Suprapubic skin (tissue), 4 donors: ENCODE results near the gene LZTFL1. TPM values are rescaled to one million over a fixed set of nuclear protein-coding genes. Genes with fewer than 3 reads are reported as not detected.

Source experiments
- DNase-seq, 2 donors: peaks; one replicate each; pipeline ENCODE4 v3.0.0-alpha.2; 2019; ENCODE audit warnings: low spot score in 2 of 2
- H3K27ac ChIP-seq: fragments of 200-600 bp; sonication (generic); one replicate; pipeline ENCODE4 v1.5.1; 2019
- H3K27me3 ChIP-seq: fragments of 200-600 bp; sonication (generic); one replicate; pipeline ENCODE4 v1.5.1; 2019
- H3K36me3 ChIP-seq: fragments of 200-600 bp; sonication (generic); one replicate; pipeline ENCODE4 v1.5.1; 2019
- H3K4me1 ChIP-seq: fragments of 200-600 bp; sonication (generic); one replicate; pipeline ENCODE4 v1.5.1; 2019
- H3K4me3 ChIP-seq: fragments of 200-600 bp; sonication (generic); one replicate; pipeline ENCODE4 v1.5.1; 2019; ENCODE audit warnings: mild to moderate bottlenecking
- H3K9me3 ChIP-seq: fragments of 200-600 bp; sonication (generic); one replicate; pipeline ENCODE4 v1.5.1; 2019
- CTCF ChIP-seq, 2 donors: fragments of 200-600 bp in 1 of 2; fragments of 450-650 bp in 1 of 2; sonication (generic) in 1 of 2; IDR thresholded peaks; one replicate each; pipeline ENCODE4 v1.5.1; 2016 to 2019; ENCODE audit warnings: antibody characterized with exemption in 2 of 2, mild to moderate bottlenecking in 1 of 2, moderate library complexity in 1 of 2
- EP300 ChIP-seq: sonication (generic); formaldehyde crosslinking; IDR thresholded peaks from one replicate; pipeline ENCODE4 v1.6.1; 2017; ENCODE audit warnings: antibody characterized with exemption
- POLR2A ChIP-seq, 2 donors: fragments of 450-650 bp; IDR thresholded peaks; one replicate each; pipeline ENCODE4 v1.6.1; 2017; ENCODE audit warnings: antibody characterized with exemption in 2 of 2, mild to moderate bottlenecking in 2 of 2, moderate library complexity in 2 of 2
- POLR2AphosphoS5 ChIP-seq, 3 donors: sonication (generic); formaldehyde crosslinking; IDR thresholded peaks; one replicate each; pipeline ENCODE4 v1.6.1; 2017; ENCODE audit warnings: antibody characterized with exemption in 3 of 3
- WGBS: methylation state at CpG from one replicate; pipeline ENCODE4 v1.1.5; 2018; 5-methylcytosine and 5-hydroxymethylcytosine counted together
- total RNA-seq, 4 donors: library from RNA; depleted of rRNA; stranded (reverse); fragments of >200 nt; gene quantifications; one replicate each; pipeline ENCODE4 v1.1.0, GENCODE V29; 2016

The LZTFL1 gene
- total RNA-seq, 4 donors from 2014 or later: 17.0 to 24.6 (median 20.1) TPM

- Histone ChIP-seq H3K27ac (no peak overlapping the region), H3K9me3 (no peaks in the 10 kb centered on the region), H3K4me3 (no peak overlapping the region), H3K27me3 (no peaks in the 10 kb centered on the region), H3K36me3 (no peaks in the 10 kb centered on the region), H3K4me1 (no peaks in the 10 kb centered on the region)
- no peak for DNase-seq
- 80% methylated on average over 5 of the region's 5 CpGs for WGBS
- no peak for TF ChIP-seq EP300
- no peak for TF ChIP-seq POLR2A (IDR thresholded peaks at IDR 0.05)
- TF ChIP-seq POLR2AphosphoS5 (IDR thresholded peaks at IDR 0.05): no peak
- no peak for TF ChIP-seq CTCF (IDR thresholded peaks at IDR 0.05)
These were observed 32.9 kb upstream of the LZTFL1 start for GRCh38 chr3:45874677-45875346.

- TF ChIP-seq POLR2A (IDR thresholded peaks at IDR 0.05): no peak
- no peak for TF ChIP-seq POLR2AphosphoS5 (IDR thresholded peaks at IDR 0.05)
- TF ChIP-seq CTCF (IDR thresholded peaks at IDR 0.05): no peak
- TF ChIP-seq EP300: no peak
- Histone ChIP-seq H3K9me3 (no peaks in the 10 kb centered on the region), H3K27me3 (no peaks in the 10 kb centered on the region), H3K4me3 (no peak overlapping the region), H3K36me3 (no peaks in the 10 kb centered on the region), H3K27ac (no peak overlapping the region), H3K4me1 (no peaks in the 10 kb centered on the region)
- DNase-seq: no peak
- 91% methylated on average over 4 of the region's 4 CpGs for WGBS
These were observed 31.7 kb upstream of the LZTFL1 start for GRCh38 chr3:45873638-45874037.

GRCh38 chr3:45873036-45873435 is 31.1 kb upstream of the LZTFL1 start:
- DNase-seq: no peak
- no peaks in the 10 kb centered on the region for H3K9me3 ChIP-seq
- H3K27me3 ChIP-seq: no peaks in the 10 kb centered on the region
- no peaks in the 10 kb centered on the region for H3K4me1 ChIP-seq
- TF ChIP-seq CTCF (IDR thresholded peaks at IDR 0.05): no peak
- no peak overlapping the region for H3K4me3 ChIP-seq
- H3K36me3 ChIP-seq: no peaks in the 10 kb centered on the region
- H3K27ac ChIP-seq: no peak overlapping the region

GRCh38 chr3:45872569-45872968 is 30.6 kb upstream of the LZTFL1 start:
- no peaks in the 10 kb centered on the region for H3K27me3 ChIP-seq
- H3K4me1 ChIP-seq: no peaks in the 10 kb centered on the region
- no peaks in the 10 kb centered on the region for H3K9me3 ChIP-seq
- no peak overlapping the region for H3K4me3 ChIP-seq
- TF ChIP-seq POLR2AphosphoS5 (IDR thresholded peaks at IDR 0.05) (no peak), EP300 (no peak), POLR2A (IDR thresholded peaks at IDR 0.05) (no peak), CTCF (IDR thresholded peaks at IDR 0.05) (no peak)
- no peak overlapping the region for H3K27ac ChIP-seq
- DNase-seq: no peak
- H3K36me3 ChIP-seq: no peaks in the 10 kb centered on the region
- 78% methylated on average over 2 of the region's 2 CpGs for WGBS

- Histone ChIP-seq H3K9me3 (no peaks in the 10 kb centered on the region), H3K27ac (no peak overlapping the region), H3K27me3 (no peaks in the 10 kb centered on the region), H3K4me3 (no peak overlapping the region), H3K4me1 (no peaks in the 10 kb centered on the region), H3K36me3 (no peaks in the 10 kb centered on the region)
- DNase-seq: no peak
- TF ChIP-seq POLR2A (IDR thresholded peaks at IDR 0.05) (no peak), CTCF (IDR thresholded peaks at IDR 0.05) (no peak), EP300 (no peak), POLR2AphosphoS5 (IDR thresholded peaks at IDR 0.05) (no peak)
- 79% methylated on average over 6 of the region's 6 CpGs for WGBS
These were observed 29.9 kb upstream of the LZTFL1 start for GRCh38 chr3:45871780-45872179.
